HG03378 (cell line): ENCODE measurements around the gene CEMIP.

Source experiments
- ATAC-seq: cut with Tn5 transposase; IDR thresholded peaks from one replicate; pipeline ENCODE4 v1.9.1; 2021; ENCODE audit warnings: mild to moderate bottlenecking, moderate library complexity; ENCODE audit not compliant: unreplicated experiment

Gene CEMIP

DNA sequence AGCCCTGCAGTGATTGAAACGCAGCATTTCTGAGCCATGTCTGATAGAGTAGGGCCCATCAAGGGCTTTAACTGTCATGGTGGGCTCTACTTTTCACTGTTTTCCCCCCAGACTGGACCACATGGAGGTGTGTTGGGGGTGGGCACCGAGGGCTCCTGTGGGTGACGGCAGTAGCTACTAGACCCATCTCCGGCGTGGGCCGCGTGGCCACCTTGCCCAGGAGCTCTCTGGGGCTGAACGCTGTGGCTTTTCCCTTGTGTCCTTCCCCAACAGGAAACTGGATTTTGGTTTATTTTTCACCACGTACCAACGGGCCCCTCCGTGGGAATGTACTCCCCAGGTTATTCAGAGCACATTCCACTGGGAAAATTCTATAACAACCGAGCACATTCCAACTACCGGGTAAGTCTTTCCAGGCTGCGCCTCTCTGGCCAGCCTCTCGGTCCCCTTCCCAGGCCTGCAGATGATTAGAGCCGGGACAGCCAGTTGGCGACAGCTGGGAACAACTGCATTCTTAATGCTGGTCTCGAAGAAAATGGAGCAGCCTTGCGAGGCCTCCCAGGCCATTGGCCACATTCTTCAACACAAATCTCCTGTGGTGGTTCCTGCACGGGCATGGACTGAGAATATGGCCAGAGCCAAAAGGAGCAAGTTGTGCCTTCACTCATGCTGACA is 142.7 kb downstream of the CEMIP start:
- ATAC-seq = no peak

GRCh38 chr15:80923668-80924067 is 144.5 kb downstream of the CEMIP start:
- ATAC-seq = no peak

GRCh38 chr15:80924278-80924677 is 145.1 kb downstream of the CEMIP start:
- no peak for ATAC-seq

- no peak for ATAC-seq
Measured at GRCh38 chr15:80925597-80926059, 146.5 kb downstream of the CEMIP start.

DNA sequence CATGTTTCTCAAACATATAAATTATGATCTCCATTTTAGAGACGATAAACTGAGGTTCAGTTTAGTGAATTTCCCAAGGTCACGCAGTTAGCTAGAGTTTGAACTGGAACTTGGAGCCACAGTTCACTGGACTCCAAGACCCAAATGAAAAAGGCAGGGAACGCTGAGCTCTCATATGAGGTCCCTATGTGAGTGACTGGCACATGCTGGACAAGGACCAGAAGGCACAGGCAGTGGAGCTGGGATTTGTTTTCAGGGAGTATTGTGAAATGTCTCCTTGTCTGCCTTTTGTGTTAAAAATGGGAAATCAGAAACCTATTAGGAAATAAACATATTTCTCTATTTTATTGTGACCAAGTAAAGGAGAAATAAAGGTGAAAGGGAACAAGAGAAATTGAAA is 147.0 kb downstream of the CEMIP start:
- ATAC-seq = no peak

- no peak for ATAC-seq
Measured at GRCh38 chr15:80929225-80929624, 150.1 kb downstream of the CEMIP start.

DNA sequence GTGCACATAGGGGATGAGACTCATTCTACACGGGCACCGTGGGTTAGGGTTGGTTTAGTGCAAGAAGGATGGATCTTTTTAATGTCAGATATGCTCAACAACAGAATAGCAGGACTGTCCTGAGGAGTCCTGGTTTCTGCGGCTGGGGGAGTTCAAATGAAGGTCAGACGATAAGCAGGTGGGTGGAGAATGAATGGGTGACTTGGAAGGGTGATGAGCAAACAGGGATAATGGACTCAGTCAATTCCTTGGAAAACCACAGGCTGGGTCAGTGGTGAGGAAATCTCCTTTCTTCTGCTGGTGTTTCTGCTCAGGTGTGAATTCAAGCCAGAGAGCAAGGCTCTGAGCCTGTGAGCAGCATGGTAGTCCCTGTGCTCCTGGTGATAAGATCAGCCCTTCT is 150.5 kb downstream of the CEMIP start:
- ATAC-seq = no peak

GRCh38 chr15:80931191-80931590 is 152.0 kb downstream of the CEMIP start:
- no peak for ATAC-seq

- no peak for ATAC-seq
Measured at GRCh38 chr15:80931721-80932512, 152.7 kb downstream of the CEMIP start.

DNA sequence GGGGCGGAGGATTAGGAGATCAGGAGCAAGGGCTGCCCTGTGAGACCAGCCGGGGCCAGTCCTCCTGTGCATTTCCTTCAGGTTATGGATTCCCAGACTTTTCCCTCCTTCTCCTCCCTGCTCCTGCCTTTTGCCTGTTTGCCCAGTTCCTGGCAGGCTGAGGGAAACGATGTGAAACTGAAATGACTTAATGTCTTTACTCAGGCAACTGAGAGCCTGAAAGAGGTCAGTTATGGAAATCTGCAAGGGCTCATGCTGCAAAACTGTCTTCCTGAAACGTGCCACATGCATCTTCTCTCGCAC is 153.3 kb downstream of the CEMIP start:
- ATAC-seq = no peak

- no peak for ATAC-seq
Measured at GRCh38 chr15:80932989-80933388, 153.8 kb downstream of the CEMIP start.

DNA sequence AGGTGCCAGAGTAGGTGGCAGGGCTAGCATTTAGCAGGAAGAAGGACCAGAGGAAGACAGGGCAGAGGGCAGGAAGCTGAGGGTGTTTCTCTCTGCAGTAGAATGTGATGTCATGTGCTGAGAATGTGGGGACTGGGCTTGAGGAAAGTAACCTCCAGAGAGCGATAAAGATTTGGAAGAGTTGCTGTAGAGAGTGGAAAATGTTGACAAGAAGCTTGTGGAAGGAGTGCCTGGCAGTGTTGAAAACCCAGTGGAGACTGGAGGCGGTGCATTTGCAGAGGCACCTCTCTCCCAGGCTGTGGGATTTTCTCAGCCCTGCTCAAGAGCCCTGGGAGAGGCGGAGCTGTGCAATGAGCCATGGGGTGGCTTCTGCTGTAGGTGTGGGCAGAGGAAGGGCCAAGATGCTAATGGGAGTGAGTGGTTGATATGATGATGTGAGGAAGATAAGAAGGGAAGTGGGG is 155.6 kb downstream of the CEMIP start:
- ATAC-seq = no peak

GRCh38 chr15:80936288-80937078 is 157.3 kb downstream of the CEMIP start:
- no peak for ATAC-seq

- ATAC-seq = no peak
Measured at GRCh38 chr15:80937718-80938117, 158.5 kb downstream of the CEMIP start.

DNA sequence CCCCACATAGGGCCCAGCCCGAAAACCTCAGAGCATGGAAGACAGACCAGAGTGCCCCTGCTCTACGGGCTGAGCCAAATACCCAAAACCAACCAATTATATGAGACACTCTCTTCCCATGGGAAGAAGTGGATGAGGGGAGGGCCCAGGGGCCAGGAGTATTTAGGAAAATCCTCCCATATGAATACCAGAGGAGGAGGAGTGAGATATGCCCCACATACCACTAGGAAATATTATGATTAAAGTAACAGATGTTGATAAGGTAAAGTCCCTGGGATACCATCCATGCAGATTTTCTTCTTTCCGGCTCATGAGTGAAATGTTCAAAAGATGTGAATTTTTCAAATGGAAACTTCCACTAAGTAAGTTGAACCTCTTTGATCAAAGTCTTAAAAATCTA is 160.0 kb downstream of the CEMIP start:
- no peak for ATAC-seq

GRCh38 chr15:80940331-80940730 is 161.2 kb downstream of the CEMIP start:
- ATAC-seq = no peak

DNA sequence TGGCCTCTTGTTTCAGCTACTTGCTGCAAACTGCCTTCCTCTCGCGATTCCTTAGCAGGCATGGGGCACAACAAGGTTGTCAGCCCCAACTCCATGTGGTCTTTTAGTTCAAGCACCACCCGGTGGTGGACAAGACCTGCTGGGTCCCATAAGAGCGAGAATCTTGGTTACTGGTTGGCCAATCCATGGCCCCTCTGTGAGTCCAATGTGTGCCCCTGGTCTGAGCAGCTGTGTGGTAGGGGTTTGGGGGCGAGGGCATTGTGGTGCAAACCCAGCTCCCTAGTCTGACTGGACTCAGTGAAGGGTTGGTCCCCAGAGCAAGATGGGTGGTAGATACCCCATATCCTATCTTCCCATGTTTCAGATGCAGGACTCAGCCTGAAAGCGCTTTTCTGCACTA is 161.7 kb downstream of the CEMIP start:
- no peak for ATAC-seq

- no peak for ATAC-seq
Measured at GRCh38 chr15:80942266-80942665, 163.1 kb downstream of the CEMIP start.

DNA sequence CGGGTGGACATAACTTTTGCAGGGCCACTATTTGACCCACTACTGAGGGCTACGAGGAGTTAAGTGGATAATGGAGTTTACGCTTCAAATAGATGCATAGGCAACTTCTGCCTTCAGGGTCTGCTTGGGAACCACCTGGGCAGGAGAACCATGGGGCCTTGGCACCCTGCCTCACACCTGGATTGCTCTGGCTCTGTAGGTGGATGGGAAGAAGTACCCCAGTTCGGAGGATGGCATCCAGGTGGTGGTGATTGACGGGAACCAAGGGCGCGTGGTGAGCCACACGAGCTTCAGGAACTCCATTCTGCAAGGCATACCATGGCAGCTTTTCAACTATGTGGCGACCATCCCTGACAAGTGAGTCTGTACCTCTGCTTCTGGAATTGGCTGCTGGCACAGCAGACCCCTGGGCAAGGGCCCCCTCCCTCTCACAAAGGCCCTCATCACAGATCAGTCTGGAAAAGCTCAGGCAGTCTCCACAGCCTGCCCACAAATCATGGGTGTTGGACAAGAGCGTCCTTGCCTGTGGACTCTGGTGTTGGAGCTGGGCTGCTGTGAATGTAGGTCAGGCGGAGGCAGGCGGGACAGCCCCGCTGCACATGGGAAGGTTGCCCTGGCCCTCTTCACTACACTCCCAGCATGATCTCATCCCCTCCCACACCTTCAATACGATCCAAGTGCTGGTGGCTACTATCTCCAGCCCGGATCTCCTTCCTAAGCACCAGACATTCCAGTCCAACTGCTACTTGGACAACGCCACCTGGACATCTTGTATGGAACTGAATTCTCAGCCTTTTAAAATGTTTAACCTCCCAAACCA is 163.8 kb downstream of the CEMIP start:
- ATAC-seq = no peak

DNA sequence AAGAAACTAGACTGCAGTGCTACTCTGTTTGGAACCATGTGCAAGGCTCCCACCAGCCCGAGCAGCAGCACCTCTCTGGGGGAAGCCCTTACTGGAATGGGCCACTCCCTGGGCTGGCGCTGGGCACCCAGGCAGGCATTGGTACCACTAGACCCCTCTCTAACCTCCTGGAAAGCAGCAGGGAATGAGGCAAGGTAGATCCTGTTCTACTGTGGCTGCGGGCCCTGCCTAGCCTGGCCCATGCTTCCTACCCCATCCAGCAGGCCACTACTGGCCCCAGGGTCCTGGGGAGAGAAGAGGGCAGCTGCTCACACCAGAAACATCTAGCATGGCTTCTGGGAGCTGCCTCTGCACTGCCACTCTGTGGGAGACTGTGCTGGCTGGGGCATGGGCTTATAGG is 165.6 kb downstream of the CEMIP start:
- ATAC-seq = no peak

GRCh38 chr15:80945605-80946004 is 166.4 kb downstream of the CEMIP start:
- no peak for ATAC-seq
